LNCAP (cell line): ENCODE data around the gene DAPK2.

Source experiments
- CTCF ChIP-seq: fragments of 450-650 bp; IDR thresholded peaks from 2 replicates; pipeline ENCODE4 v1.5.1; 2017; ENCODE audit warnings: mild to moderate bottlenecking

Gene DAPK2

DNA sequence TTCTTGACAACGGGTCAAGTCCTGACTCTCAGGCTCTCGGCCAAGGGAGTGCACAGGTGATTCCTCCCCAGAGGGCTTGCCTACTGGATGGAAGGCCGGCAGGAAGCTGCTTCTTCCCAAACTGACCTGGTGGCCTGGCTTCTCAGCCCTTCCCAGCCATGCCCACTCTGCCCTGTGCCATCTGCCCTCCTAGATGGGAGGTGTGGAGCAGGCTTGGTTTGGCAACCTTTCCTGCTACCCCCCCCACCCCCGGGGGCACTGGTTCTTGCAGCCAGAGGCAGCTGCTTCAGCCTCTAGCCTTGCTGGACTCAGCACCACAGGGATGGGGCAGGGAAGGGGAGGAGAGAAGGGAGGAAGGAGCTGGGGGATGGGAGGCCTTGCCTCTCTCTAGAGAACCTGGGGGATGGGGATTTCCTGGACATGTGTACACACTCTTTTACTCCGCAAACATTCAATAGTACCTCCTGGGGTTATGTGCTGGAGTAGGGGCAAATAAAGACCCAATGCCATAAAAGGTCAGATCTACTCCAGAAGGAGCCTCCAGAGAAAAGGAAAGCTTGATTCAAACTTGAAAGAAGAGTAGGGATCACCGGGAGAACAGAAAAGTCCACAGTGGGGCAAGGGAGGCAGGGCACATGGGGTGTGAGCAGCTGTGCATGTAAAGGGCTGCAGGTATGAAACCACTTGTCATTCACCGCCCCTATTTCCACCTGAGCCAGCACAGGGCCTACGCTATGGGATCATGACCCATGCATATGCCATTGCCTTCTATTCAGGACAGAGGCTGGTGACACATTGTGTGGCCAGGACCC, 4.2 kb upstream of the DAPK2 start:
- TF ChIP-seq CTCF, result no peak

DNA sequence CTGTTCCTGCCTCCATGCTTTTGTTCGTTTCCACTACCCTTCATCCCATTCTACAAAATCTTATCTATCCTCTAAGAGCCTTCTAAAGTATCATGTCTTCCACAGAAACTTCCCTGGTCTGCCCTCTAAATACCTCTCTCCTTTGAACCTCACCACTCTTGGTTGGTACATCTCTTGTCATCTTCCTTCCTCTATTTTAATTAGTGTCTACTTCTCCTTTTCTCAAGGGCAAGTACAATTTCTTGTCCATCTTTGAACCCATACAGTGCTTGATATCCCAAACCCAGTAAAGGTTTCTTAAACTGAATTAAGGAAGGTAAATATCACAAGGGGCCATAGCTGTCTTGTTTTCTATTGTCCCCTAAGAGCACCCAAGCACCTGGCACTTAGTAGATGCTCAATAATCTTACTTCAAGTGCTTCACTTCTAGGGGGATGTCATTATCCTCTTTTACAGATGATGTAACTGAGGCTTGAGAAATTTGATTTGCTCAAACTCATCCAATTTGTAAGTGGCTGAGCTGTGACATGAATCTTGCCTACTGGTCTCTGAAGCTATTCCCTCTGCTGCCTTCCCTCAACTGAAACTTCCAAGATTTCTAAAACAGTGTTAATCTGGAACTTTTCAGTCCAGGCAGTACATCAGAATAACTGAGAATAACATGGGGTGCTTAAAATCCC, 2.6 kb upstream of the DAPK2 start:
- TF ChIP-seq CTCF, result no peak

DNA sequence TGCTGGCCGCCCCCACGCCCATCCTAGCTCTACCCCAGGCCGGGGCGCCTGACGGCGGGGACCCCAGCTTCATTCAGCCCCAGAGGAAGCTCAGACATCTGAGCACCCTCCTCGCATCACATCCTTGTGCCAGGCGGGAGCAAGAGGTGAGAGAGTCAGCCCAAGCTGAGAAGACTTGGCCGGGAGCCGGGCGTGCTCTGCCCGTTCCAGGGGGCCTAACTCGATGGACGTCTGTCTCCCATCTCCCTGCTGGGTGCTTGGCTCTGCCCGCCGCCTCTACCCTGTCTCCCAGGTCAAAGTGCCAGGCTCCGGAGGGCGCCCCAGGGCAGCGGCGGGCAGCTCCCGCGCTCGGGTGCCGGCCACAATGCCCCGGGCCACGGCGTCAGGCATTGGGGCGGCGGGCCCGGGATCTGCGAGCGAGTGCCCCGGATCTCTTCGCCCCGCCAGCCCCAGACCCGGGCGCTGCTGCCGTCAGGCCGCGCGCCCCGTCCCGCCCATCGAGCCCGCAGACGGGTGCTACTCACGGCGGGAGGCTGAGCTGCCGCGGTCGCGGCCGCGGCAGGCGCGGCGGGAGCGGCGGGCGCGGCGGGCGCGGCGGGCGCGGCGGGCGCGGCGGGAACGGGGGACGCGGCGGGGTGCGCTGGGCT, 388 bp downstream of the DAPK2 start:
- no peak for TF ChIP-seq CTCF

DNA sequence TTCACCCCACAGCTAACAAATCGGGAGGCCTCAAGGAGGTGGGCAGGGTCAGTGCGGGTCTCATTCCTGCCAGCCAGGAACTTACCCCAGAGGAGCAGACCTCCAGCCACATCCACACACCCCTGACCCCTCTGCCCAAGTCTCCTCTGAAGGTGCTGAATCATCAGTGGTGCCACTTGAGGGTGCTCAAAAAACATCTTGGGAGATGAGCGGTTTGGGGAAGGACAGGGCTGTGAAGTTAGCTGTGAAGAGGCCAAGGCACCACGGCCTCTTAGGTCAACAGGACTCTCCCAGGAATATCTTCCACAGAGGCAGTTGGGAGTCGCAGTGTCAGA, 1.2 kb downstream of the DAPK2 start:
- TF ChIP-seq CTCF, result no peak

- TF ChIP-seq CTCF, result no peak
Measured at GRCh38 chr15:64044300-64045100, 1.8 kb downstream of the DAPK2 start.

DNA sequence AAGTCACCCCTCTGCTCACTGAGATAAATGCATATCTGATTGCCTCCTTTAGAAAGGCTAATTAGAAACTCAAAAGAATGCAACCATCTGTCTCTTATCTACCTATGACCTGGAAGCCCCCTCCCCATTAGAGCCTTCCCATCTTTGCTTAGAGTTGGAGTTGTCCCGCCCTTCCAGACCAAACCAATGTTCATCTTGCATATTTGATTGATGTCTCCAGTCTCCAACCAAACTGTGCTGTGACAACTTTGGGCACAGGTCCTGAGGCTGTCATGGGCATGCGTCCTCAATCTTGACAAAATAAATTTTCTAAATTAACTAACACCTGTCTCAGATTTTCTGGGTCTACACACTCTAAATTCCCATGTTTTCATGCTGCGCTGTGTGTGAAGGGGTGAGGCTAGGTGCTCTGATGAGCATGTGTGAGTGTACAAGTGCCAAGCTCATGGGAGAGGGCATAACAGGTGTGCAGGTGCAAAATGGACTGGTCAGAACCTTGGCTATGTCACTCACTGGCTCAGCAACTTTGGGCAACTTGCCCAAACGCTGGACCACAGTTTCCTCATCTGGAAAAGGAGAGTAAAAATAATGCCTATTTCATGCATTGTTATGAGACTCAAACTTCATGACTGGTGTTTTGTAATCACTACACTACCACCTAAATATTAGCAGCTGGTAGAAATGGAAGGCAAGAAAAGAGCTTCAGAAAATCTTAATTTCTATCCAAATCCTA, 7.2 kb downstream of the DAPK2 start:
- TF ChIP-seq CTCF, result no peak

GRCh38 chr15:64037966-64038365, 8.3 kb downstream of the DAPK2 start:
- TF ChIP-seq CTCF, result no peak
